ENCODE measurements around the gene TSSK1B.

DNA sequence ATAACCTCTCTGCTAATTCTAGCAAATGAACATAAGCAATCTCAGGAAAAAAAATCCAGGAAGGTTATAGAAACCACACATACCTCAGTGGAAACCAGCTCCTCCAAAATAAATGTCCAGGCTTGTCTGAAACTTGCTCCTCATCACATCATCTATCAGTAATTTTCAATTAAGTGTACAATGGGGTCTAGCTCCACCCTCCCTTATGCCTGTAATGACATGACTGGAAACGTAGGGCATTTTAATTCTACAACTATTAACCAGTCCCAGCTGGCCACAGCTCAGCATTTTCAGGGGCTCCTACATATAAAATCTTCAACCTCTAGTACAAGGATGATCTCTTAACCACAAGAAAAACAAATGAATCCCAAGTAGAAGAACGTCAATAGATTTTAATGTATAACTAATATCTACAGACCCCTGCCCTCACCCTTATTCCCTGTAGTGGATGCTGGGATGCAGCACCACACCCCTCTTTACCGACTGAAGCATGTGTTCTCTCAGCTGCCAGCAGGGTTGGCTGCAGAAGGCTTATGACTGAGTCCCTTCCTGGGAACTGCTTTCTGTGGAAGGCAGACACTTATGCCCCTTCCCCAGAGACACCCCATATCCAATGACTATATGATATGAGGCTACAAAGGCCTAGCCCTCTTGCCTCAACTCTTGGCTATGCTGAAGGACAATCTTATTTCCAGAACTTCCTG is 6.8 kb downstream of the TSSK1B start:
- TF ChIP-seq, protein P1, sequence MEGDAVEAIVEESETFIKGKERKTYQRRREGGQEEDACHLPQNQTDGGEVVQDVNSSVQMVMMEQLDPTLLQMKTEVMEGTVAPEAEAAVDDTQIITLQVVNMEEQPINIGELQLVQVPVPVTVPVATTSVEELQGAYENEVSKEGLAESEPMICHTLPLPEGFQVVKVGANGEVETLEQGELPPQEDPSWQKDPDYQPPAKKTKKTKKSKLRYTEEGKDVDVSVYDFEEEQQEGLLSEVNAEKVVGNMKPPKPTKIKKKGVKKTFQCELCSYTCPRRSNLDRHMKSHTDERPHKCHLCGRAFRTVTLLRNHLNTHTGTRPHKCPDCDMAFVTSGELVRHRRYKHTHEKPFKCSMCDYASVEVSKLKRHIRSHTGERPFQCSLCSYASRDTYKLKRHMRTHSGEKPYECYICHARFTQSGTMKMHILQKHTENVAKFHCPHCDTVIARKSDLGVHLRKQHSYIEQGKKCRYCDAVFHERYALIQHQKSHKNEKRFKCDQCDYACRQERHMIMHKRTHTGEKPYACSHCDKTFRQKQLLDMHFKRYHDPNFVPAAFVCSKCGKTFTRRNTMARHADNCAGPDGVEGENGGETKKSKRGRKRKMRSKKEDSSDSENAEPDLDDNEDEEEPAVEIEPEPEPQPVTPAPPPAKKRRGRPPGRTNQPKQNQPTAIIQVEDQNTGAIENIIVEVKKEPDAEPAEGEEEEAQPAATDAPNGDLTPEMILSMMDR (IDR thresholded peaks at IDR 0.05; ENCODE audit: insufficient read depth, low read length) = no peak
- TF ChIP-seq POLR2AphosphoS5 (IDR thresholded peaks at IDR 0.05; ENCODE audit: low read depth) = no peak

Measured in HL-60 (cell line).